ENCODE results near the gene NPY. TPM values are rescaled to one million over a fixed set of nuclear protein-coding genes. Genes with fewer than 3 reads are reported as not detected.

The NPY gene
- total RNA-seq, 4 donors from 2014 or later, result 2.9 TPM; not detected in 3

- intact Hi-C loops (cut with DNase I; ENCODE audit: low total_unique reads), result no loop called here
- no peak for TF ChIP-seq CTCF (IDR thresholded peaks at IDR 0.05)
- no peak for TF ChIP-seq POLR2A (IDR thresholded peaks at IDR 0.05)
- no peaks in the 10 kb centered on the region for H3K36me3 ChIP-seq
- H3K27me3 ChIP-seq, result no peaks in the 10 kb centered on the region
- H3K27ac ChIP-seq, result no peak overlapping the region
- DNase-seq, result no peak
- H3K4me1 ChIP-seq, result no peaks in the 10 kb centered on the region
- H3K9me3 ChIP-seq, result no peaks in the 10 kb centered on the region
- no peak overlapping the region for H3K4me3 ChIP-seq
These were observed 52.5 kb downstream of the NPY start for GRCh38 chr7:24336461-24336860.

GRCh38 chr7:24337180-24337579 is 53.2 kb downstream of the NPY start:
- no peaks in the 10 kb centered on the region for H3K4me1 ChIP-seq
- H3K27me3 ChIP-seq, result no peaks in the 10 kb centered on the region
- H3K36me3 ChIP-seq, result no peaks in the 10 kb centered on the region
- DNase-seq, result no peak
- no peak overlapping the region for H3K27ac ChIP-seq
- no peaks in the 10 kb centered on the region for H3K9me3 ChIP-seq
- no peak for TF ChIP-seq CTCF (IDR thresholded peaks at IDR 0.05)
- TF ChIP-seq POLR2A (IDR thresholded peaks at IDR 0.05), result no peak
- intact Hi-C loops (cut with DNase I; ENCODE audit: low total_unique reads), result no loop called here
- no peak overlapping the region for H3K4me3 ChIP-seq

- Histone ChIP-seq H3K27ac (no peak overlapping the region), H3K9me3 (no peaks in the 10 kb centered on the region), H3K4me3 (no peak overlapping the region), H3K4me1 (no peaks in the 10 kb centered on the region), H3K36me3 (no peaks in the 10 kb centered on the region), H3K27me3 (no peaks in the 10 kb centered on the region)
- intact Hi-C loops (cut with DNase I; ENCODE audit: low total_unique reads), result no loop called here
- no peak for TF ChIP-seq CTCF (IDR thresholded peaks at IDR 0.05)
- TF ChIP-seq POLR2A (IDR thresholded peaks at IDR 0.05), result no peak
- DNase-seq, result no peak
These were observed 55.6 kb downstream of the NPY start for GRCh38 chr7:24339575-24339974.

- no peak for TF ChIP-seq CTCF (IDR thresholded peaks at IDR 0.05)
- no peak for TF ChIP-seq POLR2A (IDR thresholded peaks at IDR 0.05)
- Histone ChIP-seq H3K27ac (no peak overlapping the region), H3K36me3 (no peaks in the 10 kb centered on the region), H3K4me1 (no peaks in the 10 kb centered on the region), H3K27me3 (no peaks in the 10 kb centered on the region), H3K4me3 (no peak overlapping the region), H3K9me3 (no peaks in the 10 kb centered on the region)
- no peak for DNase-seq
- intact Hi-C loops (cut with DNase I; ENCODE audit: low total_unique reads), result no loop called here
These were observed 56.7 kb downstream of the NPY start for GRCh38 chr7:24340727-24341126.
